HepG2 (cell line): ENCODE measurements around the gene SEMA6D. TPM values are rescaled to one million over a fixed set of nuclear protein-coding genes. Genes with fewer than 3 reads are reported as not detected.

Source experiments
- ATAC-seq: fragments of 200-7000 bp; cut with Tn5 transposase; 3 replicates; pipeline ENCODE4 v1.9.1; 2020; ENCODE audit warnings: mild to moderate bottlenecking, moderate library complexity
- BruUV-seq: library from RNA; stranded (reverse); fragments of 400-500 nt; replicated peaks from 2 replicates; lab custom pipeline; 2021; lab: Mats Ljungman, UMichigan
- CTCF ChIA-PET: fragments of 300-600 bp; formaldehyde crosslinking; extraction: SDS; loops from one replicate; lab custom pipeline; 2021; ENCODE audit warnings: low total read pairs, inconsistent platforms, low intra/inter-chr PET ratio; lab: Yijun Ruan, JAX
- POLR2A ChIA-PET: fragments of 350-600 bp; sonication (Branson Sonifier 250); formaldehyde crosslinking; loops from one replicate; lab custom pipeline; 2020; ENCODE audit warnings: antibody characterized with exemption, inconsistent platforms; lab: Yijun Ruan, JAX
- DNase-seq: peaks from one replicate; pipeline ENCODE4 v3.0.0-alpha.2; 2015; ENCODE audit warnings: low spot score
- FAIRE-seq: peaks from 3 replicates; lab custom pipeline; 2011; peaks lifted over from hg19 to GRCh38; lab: Jason Lieb, UNC
- H2AFZ ChIP-seq: one replicate; pipeline ENCODE4 v1.6.1; 2011; ENCODE audit warnings: low read length, inconsistent platforms
- H3K27ac ChIP-seq: fragments of 300-600 bp; 3 replicates; pipeline ENCODE4 v1.8.0; 2011; ENCODE audit warnings: mixed run types, mild to moderate bottlenecking, mixed read lengths, low read length, inconsistent platforms; ENCODE audit not compliant: insufficient read depth; ENCODE audit errors: extremely low read length
- H3K27me3 ChIP-seq, 2 experiments: fragments of 200-600 bp in 1 of 2; 2 replicates in 1 of 2; 3 replicates in 1 of 2; pipeline versions ENCODE4 v1.6.0 to v1.8.0; 2011; ENCODE audit warnings: low read length in 2 of 2, mild to moderate bottlenecking in 2 of 2, moderate library complexity in 2 of 2, inconsistent platforms in 1 of 2; ENCODE audit not compliant: insufficient read depth in 2 of 2, control insufficient read depth in 1 of 2
- H3K36me3 ChIP-seq, 2 experiments: fragments of 200-600 bp in 1 of 2; replicated peaks in 1 of 2; 2 replicates in 1 of 2; 3 replicates in 1 of 2; pipeline versions ENCODE4 v1.5.1 to v1.8.0; 2011; ENCODE audit warnings: low read length in 2 of 2, inconsistent platforms in 1 of 2; ENCODE audit not compliant: insufficient read depth in 2 of 2, control insufficient read depth in 1 of 2
- H3K4me1 ChIP-seq: 2 replicates; pipeline ENCODE4 v1.5.1; 2012; ENCODE audit warnings: low read length, inconsistent platforms; ENCODE audit not compliant: insufficient read depth
- H3K4me2 ChIP-seq: 2 replicates; pipeline ENCODE4 v1.6.0; 2011; ENCODE audit warnings: low read depth, low read length, inconsistent platforms
- H3K4me3 ChIP-seq, 3 experiments: fragments of 200-600 bp in 1 of 3; sonication (generic), shearing (Covaris generic) in 1 of 3; replicated peaks in 1 of 3; 2 replicates each; pipeline ENCODE4 v1.5.1; 2011 to 2016; ENCODE audit warnings: low read length in 3 of 3, inconsistent platforms in 2 of 3, low read depth in 2 of 3, mild to moderate bottlenecking in 2 of 3, control low read depth in 1 of 3, mixed read lengths in 1 of 3; ENCODE audit not compliant: insufficient read depth in 1 of 3
- H3K79me2 ChIP-seq: one replicate; pipeline ENCODE4 v1.6.1; 2011; ENCODE audit warnings: low read length, inconsistent platforms; ENCODE audit not compliant: insufficient read depth
- H3K9ac ChIP-seq: 2 replicates; pipeline ENCODE4 v1.6.0; 2011; ENCODE audit warnings: mild to moderate bottlenecking, low read depth, low read length, inconsistent platforms; ENCODE audit not compliant: insufficient read depth
- H3K9me3 ChIP-seq: 2 replicates; pipeline ENCODE4 v1.5.1; 2012; ENCODE audit warnings: mild to moderate bottlenecking, low read length
- H4K20me1 ChIP-seq: 2 replicates; pipeline ENCODE4 v1.6.0; 2011; ENCODE audit warnings: inconsistent platforms, mild to moderate bottlenecking, low read length, moderate library complexity; ENCODE audit not compliant: insufficient read depth
- E2F1 ChIP-seq: sonication (generic); formaldehyde crosslinking; IDR thresholded peaks from 2 replicates; pipeline ENCODE4 v1.5.0; 2020; ENCODE audit warnings: missing genetic modification reagents
- GFI1 ChIP-seq: sonication (generic); formaldehyde crosslinking; IDR thresholded peaks from 2 replicates; pipeline ENCODE4 v1.5.0; 2020; ENCODE audit warnings: missing genetic modification reagents, mild to moderate bottlenecking, borderline replicate concordance
- NBN ChIP-seq: fragments of 450-650 bp; conservative IDR thresholded peaks from 2 replicates; pipeline ENCODE4 v1.6.1; 2017
- NR2F2 ChIP-seq: IDR thresholded peaks from 2 replicates; pipeline ENCODE4 v1.6.1; 2012; ENCODE audit warnings: low read depth, inconsistent platforms, borderline replicate concordance
- ZBTB42 ChIP-seq: sonication (generic); formaldehyde crosslinking; IDR thresholded peaks from 2 replicates; pipeline ENCODE4 v1.5.0; 2020; ENCODE audit warnings: mild to moderate bottlenecking, missing genetic modification reagents
- ZFP37 ChIP-seq: sonication (generic); formaldehyde crosslinking; IDR thresholded peaks from 2 replicates; pipeline ENCODE4 v1.4.0; 2020; ENCODE audit warnings: missing genetic modification reagents, borderline replicate concordance
- ZNF136 ChIP-seq: sonication (generic); formaldehyde crosslinking; IDR thresholded peaks from 2 replicates; pipeline ENCODE4 v1.8.1; 2022; ENCODE audit warnings: low read depth, mild to moderate bottlenecking, moderate library complexity, missing genetic modification reagents
- ZNF18 ChIP-seq: sonication (generic); formaldehyde crosslinking; IDR thresholded peaks from 2 replicates; pipeline ENCODE4 v1.8.0; 2022; ENCODE audit warnings: mild to moderate bottlenecking, missing genetic modification reagents; ENCODE audit not compliant: insufficient replicate concordance
- ZNF251 ChIP-seq: sonication (generic); formaldehyde crosslinking; IDR thresholded peaks from 2 replicates; pipeline ENCODE4 v1.9.0; 2021; ENCODE audit warnings: mild to moderate bottlenecking, missing genetic modification reagents
- ZNF441 ChIP-seq: sonication (generic); formaldehyde crosslinking; IDR thresholded peaks from 2 replicates; pipeline ENCODE4 v1.7.0; 2021; ENCODE audit warnings: missing genetic modification reagents, borderline replicate concordance
- ZNF598 ChIP-seq: sonication (generic); formaldehyde crosslinking; IDR thresholded peaks from 2 replicates; pipeline ENCODE4 v1.5.1; 2020; ENCODE audit warnings: mild to moderate bottlenecking, missing genetic modification reagents, borderline replicate concordance
- ZNF768 ChIP-seq: sonication (generic); formaldehyde crosslinking; IDR thresholded peaks from 2 replicates; pipeline ENCODE4 v1.4.0; 2020; ENCODE audit warnings: missing genetic modification reagents
- ZXDC ChIP-seq: sonication (generic); formaldehyde crosslinking; IDR thresholded peaks from 2 replicates; pipeline ENCODE4 v1.5.0; 2020; ENCODE audit warnings: mild to moderate bottlenecking, missing genetic modification reagents
- WGBS: methylation state at CpG from one replicate; pipeline ENCODE4 v1.1.6; 2017; ENCODE audit warnings: low lambda C conversion rate; 5-methylcytosine and 5-hydroxymethylcytosine counted together
- in situ Hi-C: cut with HindIII; loops from 2 replicates; pipeline ENCODE4 v1.10.0; 2017; ENCODE audit warnings: low pct_unique_long_range_greater_than_20kb; ENCODE audit not compliant: extremely low pct_ligation_motif_present
- intact Hi-C: fragments of 100-400 bp; cut with micrococcal nuclease; formaldehyde crosslinking; loops from one replicate; pipeline ENCODE4 v1.10.0; 2022; ENCODE audit not compliant: unreplicated experiment
- polyA plus RNA-seq, 8 experiments: library from polyadenylated mRNA; depleted of rRNA in 3 of 8; stranded (reverse) in 7 of 8; unstranded in 1 of 8; fragments of >200 nt; fragmentation: Illumina TruSeq in 4 of 8; extraction: Trizol in 4 of 8; gene quantifications; 2 replicates each; pipeline versions ENCODE4 v1.2.1 to v1.2.3, GENCODE V29; 2011 to 2016; ENCODE audit warnings: low read depth in 4 of 8, missing spikeins in 1 of 8, mixed read lengths in 1 of 8; ENCODE audit not compliant: insufficient read depth in 1 of 8
- total RNA-seq, 5 experiments: library from RNA; depleted of rRNA; stranded (reverse); fragments of >200 nt; fragmentation: Illumina TruSeq; extraction: Trizol; gene quantifications; 2 replicates each; pipeline ENCODE4 v1.2.3, GENCODE V29; 2016; ENCODE audit warnings: low read depth in 1 of 5

Gene SEMA6D
- total and polyA plus RNA-seq, 2 of the 13 experiments (the other 11 are each of a cell fraction or from before 2014, with no cell fraction given), result not detected

- BruUV-seq, result no TSS peak
- Histone ChIP-seq H2AFZ (no peak overlapping the region), H3K9me3 (peaks cover 55% of the 10 kb centered on the region), H3K27ac (no peak overlapping the region), H3K27me3 (no peaks in the 10 kb centered on the region), H3K36me3 (no peaks in the 10 kb centered on the region), H3K4me1 (no peaks in the 10 kb centered on the region), H3K4me3 (no peak overlapping the region), H3K4me2 (no peak overlapping the region), H4K20me1 (no peaks in the 10 kb centered on the region), H3K79me2 (no peaks in the 10 kb centered on the region), H3K9ac (no peak overlapping the region)
- in situ Hi-C loops, result no loop called here
- no peak for TF ChIP-seq ZNF768 (CRISPR knock-in tag)
- no peak for TF ChIP-seq NR2F2
- TF ChIP-seq ZFP37 (CRISPR knock-in tag), result no peak
- TF ChIP-seq ZNF251 (CRISPR knock-in tag), result no peak
- DNase-seq (no peak), FAIRE-seq (no peak), ATAC-seq (no peak)
- POLR2A ChIA-PET, result no interaction called here
- WGBS, result 0% methylated on average over 1 of the region's 1 CpG
- intact Hi-C loops, result no loop called here
- CTCF ChIA-PET, result no interaction called here
Observed at GRCh38 chr15:47814620-47815019, 97.3 kb downstream of the SEMA6D start.

- ChIA-PET POLR2A (no interaction called here), CTCF (no interaction called here)
- Histone ChIP-seq H3K79me2 (no peaks in the 10 kb centered on the region), H3K9me3 (peaks cover 38% of the 10 kb centered on the region), H4K20me1 (no peaks in the 10 kb centered on the region), H2AFZ (no peak overlapping the region), H3K4me2 (no peak overlapping the region), H3K36me3 (no peaks in the 10 kb centered on the region), H3K27me3 (no peaks in the 10 kb centered on the region), H3K9ac (no peak overlapping the region), H3K27ac (no peak overlapping the region), H3K4me3 (no peak overlapping the region), H3K4me1 (no peaks in the 10 kb centered on the region)
- DNase-seq (no peak), FAIRE-seq (no peak), ATAC-seq (no peak)
- 4% methylated on average over 5 of the region's 5 CpGs for WGBS
- intact Hi-C loops, result no loop called here
- BruUV-seq, result no TSS peak
- in situ Hi-C loops, result no loop called here
- no peak for TF ChIP-seq ZNF441 (CRISPR knock-in tag)
- no peak for TF ChIP-seq E2F1
- TF ChIP-seq ZXDC (CRISPR knock-in tag), result no peak
- no peak for TF ChIP-seq ZNF18 (CRISPR knock-in tag)
- TF ChIP-seq GFI1 (CRISPR knock-in tag), result no peak
- TF ChIP-seq NBN, result no peak
- TF ChIP-seq ZBTB42 (CRISPR knock-in tag), result no peak
- TF ChIP-seq ZNF598 (CRISPR knock-in tag), result no peak
- TF ChIP-seq ZNF136 (CRISPR knock-in tag), result no peak
Observed at GRCh38 chr15:47817969-47818548, 100.8 kb downstream of the SEMA6D start.
